Esophagus squamous epithelium (tissue), 5 donors: ENCODE data around the gene CTXND1. TPM values are rescaled to one million over a fixed set of nuclear protein-coding genes. Genes with fewer than 3 reads are reported as not detected.
"Not testable (repeated sequence)": the region's sequence is repeated elsewhere in the genome, so short reads cannot be mapped to it uniquely, and the experiment has no call there.

ENCODE experiments used
- DNase-seq: peaks from one replicate; lab custom pipeline; 2025; lab: John Stamatoyannopoulos, UW
- H3K27ac ChIP-seq, 4 donors: fragments of 200-600 bp; sonication (generic); one replicate each; pipeline ENCODE4 v1.5.1; 2016 to 2019; ENCODE audit warnings: mild to moderate bottlenecking in 1 of 4
- H3K27me3 ChIP-seq, 4 donors: fragments of 200-600 bp; sonication (generic); 1 replicate in 3 of 4; 2 replicates in 1 of 4; pipeline versions ENCODE4 v1.5.1 to v1.6.0; 2017 to 2021; ENCODE audit warnings: antibody characterized with exemption in 1 of 4
- H3K36me3 ChIP-seq, 3 donors: fragments of 200-600 bp; sonication (generic); one replicate each; pipeline ENCODE4 v1.5.1; 2016 to 2019
- H3K4me1 ChIP-seq, 3 donors: fragments of 200-600 bp; sonication (generic); one replicate each; pipeline ENCODE4 v1.5.1; 2017 to 2019
- H3K4me3 ChIP-seq, 4 donors: fragments of 200-600 bp; sonication (generic); 1 replicate in 3 of 4; 2 replicates in 1 of 4; pipeline ENCODE4 v1.5.1; 2016 to 2019; ENCODE audit warnings: mild to moderate bottlenecking in 2 of 4, moderate library complexity in 1 of 4
- H3K9me3 ChIP-seq, 3 donors: fragments of 200-600 bp; sonication (generic); one replicate each; pipeline ENCODE4 v1.5.1; 2016 to 2019
- CTCF ChIP-seq, 6 experiments: fragments of 450-650 bp in 4 of 6; fragments of 200-600 bp in 2 of 6; sonication (generic) in 2 of 6; IDR thresholded peaks; one replicate each; pipeline ENCODE4 v1.5.1; 2016 to 2019; ENCODE audit warnings: antibody characterized with exemption in 6 of 6, mild to moderate bottlenecking in 4 of 6, moderate library complexity in 4 of 6
- POLR2A ChIP-seq, 4 donors: fragments of 450-650 bp; IDR thresholded peaks; one replicate each; pipeline ENCODE4 v1.6.1; 2017; ENCODE audit warnings: antibody characterized with exemption in 4 of 4, mild to moderate bottlenecking in 4 of 4, moderate library complexity in 3 of 4
- WGBS, 2 donors: methylation state at CpG; one replicate each; pipeline ENCODE4 v1.1.5; 2018; 5-methylcytosine and 5-hydroxymethylcytosine counted together
- intact Hi-C: fragments of 100-400 bp; cut with DNase I; formaldehyde crosslinking; loops from one replicate; pipeline ENCODE4 v1.15.0; 2022
- total RNA-seq, 4 donors: library from RNA; depleted of rRNA; stranded (reverse); fragments of >200 nt; gene quantifications; one replicate each; pipeline ENCODE4 v1.1.0, GENCODE V29; 2016
- donor health status: DM: yes; HTN: yes; CAD: no.

Gene CTXND1
- not detected for total RNA-seq

DNA sequence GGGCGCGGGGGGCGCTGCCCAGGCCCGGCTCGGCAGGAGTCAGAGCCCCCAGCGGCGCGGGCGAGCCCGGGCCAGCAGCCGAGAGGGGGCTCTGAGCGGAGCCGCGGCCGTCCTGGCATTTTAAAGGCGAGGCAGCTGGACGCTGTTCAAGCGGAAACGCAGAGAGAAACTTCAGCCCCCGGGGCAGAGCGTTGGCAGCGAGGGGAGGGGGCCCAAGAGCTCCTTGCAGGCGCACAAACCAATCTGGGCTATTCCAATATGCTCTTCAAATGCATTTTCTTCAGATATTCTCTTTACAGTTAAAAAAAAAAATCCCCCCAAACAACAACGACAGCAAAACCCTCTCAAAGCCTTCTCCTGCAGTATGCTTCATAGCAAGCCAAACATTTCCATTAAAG lies at the start of gene CTXND1:
TSS of gene CTXND1 (minus strand) at position 93 of the 398 bp plus-strand sequence. CDS start 50,264 bp downstream, outside the sequence.
- Histone ChIP-seq H3K9me3 (no peaks in the 10 kb centered on the region), H3K4me3 (peak within 1 kb of the TSS; percentile 16 to 60 (median 33))

DNA sequence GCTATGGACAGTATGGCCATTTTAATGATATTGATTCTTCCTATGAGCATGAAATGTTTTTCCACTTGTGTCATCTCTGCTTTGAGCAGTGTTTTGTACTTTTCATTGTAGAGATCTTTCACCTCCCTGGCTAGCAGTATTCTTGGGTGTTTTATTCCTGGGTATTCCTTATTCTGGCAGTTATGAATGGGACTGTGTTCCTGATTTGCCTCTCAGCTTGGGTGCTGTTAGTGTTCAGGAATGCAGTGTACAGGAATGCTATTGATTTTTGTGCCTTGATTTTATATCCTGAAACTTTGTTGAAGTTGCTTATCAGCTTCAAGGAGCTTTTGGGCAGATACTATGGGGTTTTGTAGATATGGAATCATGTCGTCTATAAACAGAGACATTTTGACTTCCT lies 49.5 kb upstream of the CTXND1 start:
- H3K4me1 ChIP-seq, result no peaks in the 10 kb centered on the region
- DNase-seq, result no peak
- 70 to 94% methylated on average over 1 of the region's 1 CpG for WGBS, 2 donors
- intact Hi-C loops, result no loop called here
- no peaks in the 10 kb centered on the region for H3K9me3 ChIP-seq
- H3K27ac ChIP-seq, result no peak overlapping the region
- H3K27me3 ChIP-seq, result no peaks in the 10 kb centered on the region
- H3K36me3 ChIP-seq, result no peaks in the 10 kb centered on the region
- no peak for TF ChIP-seq CTCF (IDR thresholded peaks at IDR 0.05)
- no peak for TF ChIP-seq POLR2A (IDR thresholded peaks at IDR 0.05)
- no peak overlapping the region for H3K4me3 ChIP-seq

More for the DNA sequence above, at the start of gene CTXND1:
- H3K4me1 ChIP-seq, result peaks cover 0 to 14% (median 8%) of the 10 kb centered on the region in 3 donors
- intact Hi-C loops, result no loop called here
- no peak for DNase-seq
- peaks cover 9 to 99% (median 14%) of the 10 kb centered on the region in 4 donors for H3K27me3 ChIP-seq
- WGBS, 2 donors, result 1 to 2% methylated on average over 8 to 9 of the region's 24 CpGs
- TF ChIP-seq POLR2A (IDR thresholded peaks at IDR 0.05) (no peak), CTCF (IDR thresholded peaks at IDR 0.05) (no peak)
- H3K36me3 ChIP-seq, result no peaks in the 10 kb centered on the region
- H3K27ac ChIP-seq, result no peak within 1 kb of the TSS

DNA sequence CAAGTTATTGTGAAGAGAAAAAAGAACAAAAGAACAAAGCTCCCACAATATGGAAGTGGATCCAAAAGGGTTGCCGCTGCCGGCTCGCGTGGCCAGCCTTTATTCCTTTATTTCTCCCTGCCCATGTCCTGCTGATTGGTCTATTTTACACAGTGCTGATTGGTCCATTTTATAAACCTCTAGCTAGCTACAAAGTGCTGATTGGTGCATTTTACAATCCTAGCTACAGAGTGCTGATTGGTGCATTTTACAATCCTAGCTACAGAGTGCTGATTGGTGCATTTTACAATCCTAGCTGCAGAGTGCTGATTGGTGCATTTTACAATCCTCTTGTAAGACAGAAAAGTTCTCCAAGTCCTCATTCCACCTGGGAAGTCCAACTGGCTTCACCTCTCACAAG lies 43.8 kb upstream of the CTXND1 start:
- H3K36me3 ChIP-seq, H3K4me1 ChIP-seq, H3K4me3 ChIP-seq, intact Hi-C loops, DNase-seq, H3K9me3 ChIP-seq, H3K27ac ChIP-seq: not testable (repeated sequence)
- peaks cover 0 to 13% (median 0%) of the 10 kb centered on the region in 4 donors for H3K27me3 ChIP-seq
- WGBS, 2 donors, result 92 to 96% methylated on average over 4 of the region's 4 CpGs

- intact Hi-C loops, result no loop called here
- Histone ChIP-seq H3K27ac (no peak overlapping the region), H3K4me1 (no peaks in the 10 kb centered on the region), H3K9me3 (no peaks in the 10 kb centered on the region), H3K4me3 (no peak overlapping the region), H3K27me3 (peaks cover 0 to 13% (median 0%) of the 10 kb centered on the region in 4 donors), H3K36me3 (no peaks in the 10 kb centered on the region)
- TF ChIP-seq CTCF (IDR thresholded peaks at IDR 0.05) (no peak), POLR2A (IDR thresholded peaks at IDR 0.05) (no peak)
- WGBS, 2 donors, result 59 to 67% methylated on average over 4 of the region's 4 CpGs
- DNase-seq, result no peak
Measured at GRCh38 chr15:80292079-80292478, 40.1 kb upstream of the CTXND1 start.

GRCh38 chr15:80290891-80291290 lies 38.9 kb upstream of the CTXND1 start:
- DNase-seq, H3K4me1 ChIP-seq, H3K27ac ChIP-seq, intact Hi-C loops, H3K9me3 ChIP-seq, H3K36me3 ChIP-seq, H3K4me3 ChIP-seq: not testable (repeated sequence)
- H3K27me3 ChIP-seq, result peaks cover 0 to 16% (median 0%) of the 10 kb centered on the region in 4 donors
- WGBS, 2 donors, result 63 to 80% methylated on average over 5 of the region's 5 CpGs

DNA sequence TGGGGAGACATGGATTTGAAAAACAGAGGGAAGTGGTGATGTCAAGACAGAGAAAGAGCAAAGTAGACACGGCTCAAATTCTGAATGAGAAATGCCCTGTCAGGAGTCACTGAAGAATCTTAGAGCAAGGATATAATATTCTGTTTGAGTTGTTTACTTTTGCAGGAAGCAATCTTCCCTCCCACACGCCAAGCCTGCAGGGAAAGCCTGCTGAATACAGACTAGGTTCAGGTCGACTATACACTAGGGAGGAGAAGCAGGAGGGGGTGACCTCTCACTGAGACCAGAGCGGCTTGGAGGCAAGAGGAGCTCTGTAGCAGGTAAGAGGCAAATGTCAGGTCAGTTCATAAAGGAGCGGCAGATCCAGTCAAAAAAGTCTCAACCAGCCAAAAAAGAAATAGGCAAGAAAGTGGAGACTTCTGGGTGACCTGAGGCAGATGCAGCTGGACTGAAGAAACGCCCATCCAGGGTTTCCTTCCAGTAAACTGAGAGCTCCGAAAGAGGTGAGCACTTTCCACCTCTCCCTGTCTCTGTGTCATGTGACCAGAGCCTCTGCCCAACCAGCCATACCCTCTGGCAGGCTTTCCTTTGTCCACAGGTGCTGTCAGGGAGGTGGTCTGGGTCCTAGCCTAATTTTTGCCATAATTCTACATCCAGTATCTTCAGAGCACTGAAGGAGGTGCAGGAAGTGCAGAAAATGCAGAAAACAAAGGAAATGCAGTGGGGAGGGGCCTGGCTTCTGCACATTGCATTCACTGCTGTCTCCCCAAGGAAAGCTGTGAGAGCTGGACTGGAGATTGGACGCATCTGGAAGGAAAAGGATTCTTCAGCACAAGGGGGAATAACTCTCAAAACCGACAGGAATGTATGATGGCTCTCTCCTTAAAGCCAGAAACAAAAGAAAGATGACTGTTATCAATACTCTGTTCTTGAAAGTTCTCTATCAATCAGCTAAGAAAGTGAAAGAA lies 37.8 kb upstream of the CTXND1 start:
- Histone ChIP-seq H3K27ac (no peak overlapping the region), H3K4me1 (no peaks in the 10 kb centered on the region), H3K27me3 (peaks cover 0 to 17% (median 0%) of the 10 kb centered on the region in 4 donors), H3K4me3 (no peak overlapping the region), H3K36me3 (no peaks in the 10 kb centered on the region), H3K9me3 (no peaks in the 10 kb centered on the region)
- no peak for DNase-seq
- intact Hi-C loops, result no loop called here
- TF ChIP-seq POLR2A (IDR thresholded peaks at IDR 0.05) (no peak), CTCF (IDR thresholded peaks at IDR 0.05) (no peak)
- 31 to 35% methylated on average over 9 of the region's 9 CpGs for WGBS, 2 donors
